ENCODE data around the gene ZCCHC2. TPM values are rescaled to one million over a fixed set of nuclear protein-coding genes. Genes with fewer than 3 reads are reported as not detected.

The ZCCHC2 gene
- total RNA-seq, 4 donors from 2014 or later, result 17.6 to 36.6 (median 22.4) TPM

DNA sequence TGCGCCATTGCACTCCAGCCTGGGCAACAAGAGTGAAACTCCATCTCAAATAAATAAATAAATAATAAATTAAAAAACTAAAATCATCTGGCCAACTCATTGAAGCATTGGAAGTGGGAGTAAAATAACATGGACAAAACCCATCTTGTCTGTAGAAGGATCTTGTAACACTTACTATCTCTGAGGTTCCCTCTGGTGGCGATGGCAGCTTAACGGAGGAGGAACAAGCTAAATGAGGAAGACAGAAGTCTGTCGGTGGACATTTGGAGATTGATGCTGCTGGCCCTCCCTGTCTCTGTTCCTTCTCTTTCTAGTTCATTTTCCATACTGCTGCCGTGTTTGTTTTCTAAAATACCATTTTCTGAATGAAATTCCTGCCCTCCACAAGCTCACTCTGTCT lies 43.4 kb downstream of the ZCCHC2 start:
- Histone ChIP-seq H3K4me1 (no peaks in the 10 kb centered on the region), H3K4me3 (no peak overlapping the region), H3K9me3 (no peaks in the 10 kb centered on the region), H3K36me3 (peaks cover 0 to 69% (median 9%) of the 10 kb centered on the region in 4 donors), H3K27me3 (no peaks in the 10 kb centered on the region), H3K27ac (no peak overlapping the region)
- intact Hi-C loops (cut with DNase I; ENCODE audit: low total_unique reads), result no loop called here
- TF ChIP-seq EP300 (IDR thresholded peaks at IDR 0.05; ENCODE audit: low read depth), result no peak
- TF ChIP-seq, protein P1, sequence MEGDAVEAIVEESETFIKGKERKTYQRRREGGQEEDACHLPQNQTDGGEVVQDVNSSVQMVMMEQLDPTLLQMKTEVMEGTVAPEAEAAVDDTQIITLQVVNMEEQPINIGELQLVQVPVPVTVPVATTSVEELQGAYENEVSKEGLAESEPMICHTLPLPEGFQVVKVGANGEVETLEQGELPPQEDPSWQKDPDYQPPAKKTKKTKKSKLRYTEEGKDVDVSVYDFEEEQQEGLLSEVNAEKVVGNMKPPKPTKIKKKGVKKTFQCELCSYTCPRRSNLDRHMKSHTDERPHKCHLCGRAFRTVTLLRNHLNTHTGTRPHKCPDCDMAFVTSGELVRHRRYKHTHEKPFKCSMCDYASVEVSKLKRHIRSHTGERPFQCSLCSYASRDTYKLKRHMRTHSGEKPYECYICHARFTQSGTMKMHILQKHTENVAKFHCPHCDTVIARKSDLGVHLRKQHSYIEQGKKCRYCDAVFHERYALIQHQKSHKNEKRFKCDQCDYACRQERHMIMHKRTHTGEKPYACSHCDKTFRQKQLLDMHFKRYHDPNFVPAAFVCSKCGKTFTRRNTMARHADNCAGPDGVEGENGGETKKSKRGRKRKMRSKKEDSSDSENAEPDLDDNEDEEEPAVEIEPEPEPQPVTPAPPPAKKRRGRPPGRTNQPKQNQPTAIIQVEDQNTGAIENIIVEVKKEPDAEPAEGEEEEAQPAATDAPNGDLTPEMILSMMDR (IDR thresholded peaks at IDR 0.05), result peak in 3 of 5 experiments; percentile 22 to 30 (median 25)
- in situ Hi-C loops (cut with MboI; ENCODE audit: low pct_ligation_motif_present in 1 of 4, low pct_unique_long_range_greater_than_20kb in 1 of 4, low sequenced_read_pairs in 3 of 4), result loop anchor here in 1 of 4 donors (25.0 kb wide), 1 partner anchor 379 kb away; the partner anchor contains the start of genes PIGN and RELCH
- 60 to 62% methylated on average over 4 to 5 of the region's 5 CpGs for WGBS, 2 donors (ENCODE audit: low coverage in 1 of 2)
- DNase-seq, result peak; percentile 32

DNA sequence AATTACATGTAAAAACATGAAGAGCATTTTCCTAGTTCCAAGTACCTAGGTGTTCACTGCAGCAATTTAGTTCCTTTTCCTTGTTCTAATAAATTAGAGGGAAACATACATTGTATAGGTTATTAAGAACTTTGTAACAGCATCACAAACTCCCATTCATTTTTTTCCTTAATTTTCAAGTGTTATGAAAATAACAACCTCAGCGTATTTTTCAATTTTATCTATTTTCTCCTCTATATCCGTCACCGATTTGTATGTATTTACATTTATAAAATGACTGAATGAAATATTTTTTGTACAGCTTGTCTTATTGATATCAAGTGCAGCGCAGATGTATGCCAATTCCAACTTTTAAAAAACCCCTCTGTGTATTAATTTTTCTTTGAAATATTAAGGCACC lies 44.0 kb downstream of the ZCCHC2 start:
- H3K27me3 ChIP-seq, result no peaks in the 10 kb centered on the region
- no peak overlapping the region for H3K27ac ChIP-seq
- 98 to 100% methylated on average over 1 to 4 of the region's 4 CpGs for WGBS, 2 donors (ENCODE audit: low coverage in 1 of 2)
- intact Hi-C loops (cut with DNase I; ENCODE audit: low total_unique reads) (no loop called here), in situ Hi-C loops (cut with MboI; ENCODE audit: low pct_ligation_motif_present in 1 of 4, low pct_unique_long_range_greater_than_20kb in 1 of 4, low sequenced_read_pairs in 3 of 4) (loop anchor here in 1 of 4 donors (25.0 kb wide), 1 partner anchor 380 kb away; the partner anchor contains the start of genes PIGN and RELCH)
- H3K4me1 ChIP-seq, result no peaks in the 10 kb centered on the region
- H3K36me3 ChIP-seq, result peaks cover 0 to 70% (median 7%) of the 10 kb centered on the region in 4 donors
- no peaks in the 10 kb centered on the region for H3K9me3 ChIP-seq
- TF ChIP-seq POLR2A (IDR thresholded peaks at IDR 0.05) (no peak), POLR2AphosphoS5 (IDR thresholded peaks at IDR 0.05) (no peak), EP300 (IDR thresholded peaks at IDR 0.05; ENCODE audit: low read depth) (no peak)
- TF ChIP-seq, protein P1 (IDR thresholded peaks at IDR 0.05), result no peak
- no peak overlapping the region for H3K4me3 ChIP-seq
- no peak for DNase-seq

DNA sequence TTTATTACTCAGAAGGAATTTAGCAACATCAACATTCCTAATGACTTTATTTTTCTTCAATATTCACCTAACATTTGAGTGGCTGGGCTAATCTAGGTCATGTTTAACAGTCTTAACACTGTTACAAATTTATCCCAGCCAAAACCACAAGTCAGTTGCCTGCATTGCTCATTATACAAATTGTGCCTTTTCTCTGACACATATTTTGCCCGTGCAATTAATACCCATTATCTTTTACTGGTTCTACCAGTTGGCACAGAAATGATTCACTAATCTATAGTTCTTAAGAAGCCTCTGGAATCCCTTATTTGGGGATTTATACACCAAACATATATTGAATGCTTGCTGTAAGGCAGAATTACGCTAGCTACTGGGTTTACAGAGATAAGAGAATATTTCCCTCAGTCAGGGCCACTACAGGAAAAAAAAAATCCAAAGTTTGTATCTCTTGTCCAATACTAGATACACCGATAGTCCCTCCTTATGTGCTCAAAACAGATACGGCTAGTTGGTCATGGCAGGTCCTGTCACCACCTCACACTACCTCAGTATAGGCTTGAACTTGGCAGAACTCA lies 46.3 kb downstream of the ZCCHC2 start:
- TF ChIP-seq POLR2AphosphoS5 (IDR thresholded peaks at IDR 0.05) (no peak), POLR2A (IDR thresholded peaks at IDR 0.05) (no peak)
- TF ChIP-seq, protein P1 (IDR thresholded peaks at IDR 0.05), result no peak
- H3K27me3 ChIP-seq, result no peaks in the 10 kb centered on the region
- H3K4me3 ChIP-seq, result no peak overlapping the region
- H3K4me1 ChIP-seq, result no peaks in the 10 kb centered on the region
- H3K9me3 ChIP-seq, result no peaks in the 10 kb centered on the region
- in situ Hi-C loops (cut with MboI; ENCODE audit: low pct_ligation_motif_present in 1 of 4, low pct_unique_long_range_greater_than_20kb in 1 of 4, low sequenced_read_pairs in 3 of 4), result loop anchor here in 1 of 4 donors (25.0 kb wide), 1 partner anchor 382 kb away; the partner anchor contains the start of genes PIGN and RELCH
- no peak for DNase-seq
- 88 to 95% methylated on average over 3 to 4 of the region's 4 CpGs for WGBS, 2 donors (ENCODE audit: low coverage in 1 of 2)
- no peak overlapping the region for H3K27ac ChIP-seq
- H3K36me3 ChIP-seq, result peaks cover 0 to 67% (median 8%) of the 10 kb centered on the region in 4 donors
- intact Hi-C loops (cut with DNase I; ENCODE audit: low total_unique reads), result no loop called here

DNA sequence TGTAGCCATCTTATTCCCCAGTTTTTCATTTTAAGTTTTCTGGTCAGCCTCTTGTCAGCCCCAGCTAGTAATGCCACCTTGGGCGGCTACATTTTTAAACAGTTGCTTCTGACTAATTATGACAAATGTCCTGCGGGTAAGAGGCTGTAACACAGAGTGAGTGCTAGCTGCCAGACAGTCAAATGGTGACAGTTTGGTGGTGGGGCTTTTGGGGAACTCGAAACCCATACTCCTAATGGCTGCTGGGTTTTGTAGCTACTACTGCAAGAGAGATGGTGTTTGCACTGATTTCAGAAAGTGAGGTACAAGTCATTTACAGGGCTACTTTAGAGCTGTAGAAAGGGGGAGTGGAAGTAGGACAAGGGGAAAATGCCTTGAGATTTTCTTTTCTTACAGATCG lies 48.2 kb downstream of the ZCCHC2 start:
- no peak overlapping the region for H3K27ac ChIP-seq
- H3K9me3 ChIP-seq, result no peaks in the 10 kb centered on the region
- in situ Hi-C loops (cut with MboI; ENCODE audit: low pct_ligation_motif_present in 1 of 4, low pct_unique_long_range_greater_than_20kb in 1 of 4, low sequenced_read_pairs in 3 of 4) (loop anchor here in 1 of 4 donors (25.0 kb wide), 1 partner anchor 384 kb away; the partner anchor contains the start of genes PIGN and RELCH), intact Hi-C loops (cut with DNase I; ENCODE audit: low total_unique reads) (no loop called here)
- no peak overlapping the region for H3K4me3 ChIP-seq
- H3K4me1 ChIP-seq, result no peaks in the 10 kb centered on the region
- peaks cover 0 to 66% (median 15%) of the 10 kb centered on the region in 4 donors for H3K36me3 ChIP-seq
- no peaks in the 10 kb centered on the region for H3K27me3 ChIP-seq
- 50 to 69% methylated on average over 1 to 4 of the region's 4 CpGs for WGBS, 2 donors (ENCODE audit: low coverage in 1 of 2)
- no peak for TF ChIP-seq POLR2A (IDR thresholded peaks at IDR 0.05)
- no peak for TF ChIP-seq EP300 (IDR thresholded peaks at IDR 0.05; ENCODE audit: low read depth)
- TF ChIP-seq, protein P1 (IDR thresholded peaks at IDR 0.05), result no peak
- TF ChIP-seq POLR2AphosphoS5 (IDR thresholded peaks at IDR 0.05), result no peak
- no peak for DNase-seq

Data from transverse colon (tissue), 4 donors.